Upper lobe of right lung (tissue), 1 donor: ENCODE measurements around the gene ITPR2. TPM values are rescaled to one million over a fixed set of nuclear protein-coding genes. Genes with fewer than 3 reads are reported as not detected.

ENCODE experiments used
- ATAC-seq: fragments of 200-7000 bp; cut with Tn5 transposase; one replicate; pipeline ENCODE4 v1.9.1; 2020; ENCODE audit warnings: mild to moderate bottlenecking, moderate library complexity
- DNase-seq: peaks from one replicate; pipeline ENCODE4 v3.0.0-alpha.2; 2020
- H3K27ac ChIP-seq: fragments of 200-600 bp; one replicate; pipeline ENCODE4 v1.8.0; 2022
- H3K27me3 ChIP-seq: fragments of 200-600 bp; one replicate; pipeline ENCODE4 v1.8.0; 2022; ENCODE audit warnings: mild to moderate bottlenecking
- H3K36me3 ChIP-seq: fragments of 200-600 bp; one replicate; pipeline ENCODE4 v1.8.0; 2022
- H3K4me1 ChIP-seq: fragments of 200-600 bp; one replicate; pipeline ENCODE4 v1.8.0; 2022
- H3K4me3 ChIP-seq: fragments of 200-600 bp; one replicate; pipeline ENCODE4 v1.8.0; 2022; ENCODE audit warnings: mild to moderate bottlenecking
- H3K9me3 ChIP-seq: fragments of 200-600 bp; one replicate; pipeline ENCODE4 v1.8.0; 2022
- intact Hi-C: fragments of 100-400 bp; cut with DNase I; formaldehyde crosslinking; loops from one replicate; pipeline ENCODE4 v1.11.0; 2022
- total RNA-seq: library from RNA; stranded (reverse); fragmentation: NEBNext Ultra II Directional; extraction: Animal tissue kit (Norgen Biotek cat#: 25700); gene quantifications from one replicate; pipeline ENCODE4 v1.2.1, GENCODE V29; 2021
- TF ChIP-seq, protein P1 (sequence below): fragments of 200-600 bp; IDR thresholded peaks from one replicate; pipeline ENCODE4 v1.8.0; 2022; ENCODE audit warnings: antibody characterized with exemption
- donor health status: DM: no; HTN: yes; CAD: no; lungs with severe emphysema.

ITPR2 gene
- total RNA-seq, 1 donor from 2014 or later: 50.8 TPM

DNA sequence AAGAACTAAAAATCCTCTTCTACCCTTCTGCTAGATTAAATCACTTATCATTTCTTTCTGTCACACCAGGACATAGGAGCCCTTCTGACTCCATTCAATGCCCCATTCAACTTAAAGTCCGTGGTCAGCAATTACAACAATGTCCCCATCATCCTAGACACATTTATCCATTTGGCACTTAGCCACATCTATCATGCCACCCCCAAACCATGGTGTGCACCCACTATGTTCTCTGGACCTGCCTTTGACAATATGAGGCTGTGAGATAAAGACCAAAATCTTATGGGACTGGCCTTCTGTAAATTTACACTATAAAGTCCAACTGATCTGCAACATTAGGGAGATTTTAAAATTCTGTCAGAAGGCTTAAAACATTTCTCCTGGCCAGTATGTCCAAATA lies 533.2 kb downstream of the ITPR2 start:
- TF ChIP-seq, protein P1, sequence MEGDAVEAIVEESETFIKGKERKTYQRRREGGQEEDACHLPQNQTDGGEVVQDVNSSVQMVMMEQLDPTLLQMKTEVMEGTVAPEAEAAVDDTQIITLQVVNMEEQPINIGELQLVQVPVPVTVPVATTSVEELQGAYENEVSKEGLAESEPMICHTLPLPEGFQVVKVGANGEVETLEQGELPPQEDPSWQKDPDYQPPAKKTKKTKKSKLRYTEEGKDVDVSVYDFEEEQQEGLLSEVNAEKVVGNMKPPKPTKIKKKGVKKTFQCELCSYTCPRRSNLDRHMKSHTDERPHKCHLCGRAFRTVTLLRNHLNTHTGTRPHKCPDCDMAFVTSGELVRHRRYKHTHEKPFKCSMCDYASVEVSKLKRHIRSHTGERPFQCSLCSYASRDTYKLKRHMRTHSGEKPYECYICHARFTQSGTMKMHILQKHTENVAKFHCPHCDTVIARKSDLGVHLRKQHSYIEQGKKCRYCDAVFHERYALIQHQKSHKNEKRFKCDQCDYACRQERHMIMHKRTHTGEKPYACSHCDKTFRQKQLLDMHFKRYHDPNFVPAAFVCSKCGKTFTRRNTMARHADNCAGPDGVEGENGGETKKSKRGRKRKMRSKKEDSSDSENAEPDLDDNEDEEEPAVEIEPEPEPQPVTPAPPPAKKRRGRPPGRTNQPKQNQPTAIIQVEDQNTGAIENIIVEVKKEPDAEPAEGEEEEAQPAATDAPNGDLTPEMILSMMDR: no peak
- Histone ChIP-seq H3K9me3 (no peaks in the 10 kb centered on the region), H3K36me3 (no peaks in the 10 kb centered on the region), H3K27me3 (no peaks in the 10 kb centered on the region), H3K4me1 (peaks cover 7% of the 10 kb centered on the region), H3K27ac (no peak overlapping the region), H3K4me3 (no peak overlapping the region)
- intact Hi-C loops: no loop called here
- no peak for DNase-seq
- no peak for ATAC-seq

DNA sequence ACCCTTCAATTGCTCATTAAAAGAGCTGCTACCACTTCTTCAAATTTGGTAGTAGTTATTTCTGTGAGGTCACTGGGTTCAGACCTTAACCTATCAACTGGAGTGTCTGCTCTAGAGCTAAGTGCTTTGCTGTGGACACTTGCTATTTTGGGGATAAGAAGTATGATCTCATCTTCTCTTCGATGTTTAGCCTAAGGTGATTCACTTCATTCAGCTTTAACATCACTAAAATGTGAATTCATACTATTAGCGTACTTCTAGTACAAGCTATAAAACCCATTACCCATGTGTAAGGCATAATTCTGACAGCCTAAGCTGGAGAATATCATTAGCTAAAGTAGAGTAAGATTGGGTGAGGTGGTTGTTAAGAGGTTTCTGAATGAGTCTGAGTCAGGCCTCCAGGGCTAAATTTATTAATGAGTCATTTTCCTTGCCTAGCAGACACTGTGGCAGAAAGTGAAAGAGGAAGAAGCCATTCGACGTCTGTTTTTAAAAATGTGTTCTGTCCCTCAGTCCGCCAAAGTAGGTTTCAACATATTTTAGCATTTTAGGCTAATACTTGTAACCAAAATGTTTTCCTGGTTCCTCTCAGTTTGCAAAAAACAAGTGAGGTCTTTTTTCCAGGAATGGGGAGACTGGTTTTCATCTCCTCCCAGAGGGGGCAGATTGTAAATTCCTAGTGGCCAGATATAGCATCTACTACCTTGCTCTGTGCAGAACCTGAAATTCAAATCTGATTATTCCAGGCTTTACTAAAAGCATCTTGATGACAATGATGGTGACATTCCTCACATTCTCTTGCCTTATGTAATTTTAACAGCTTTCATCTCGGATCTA lies 534.0 kb downstream of the ITPR2 start:
- intact Hi-C loops: no loop called here

DNA sequence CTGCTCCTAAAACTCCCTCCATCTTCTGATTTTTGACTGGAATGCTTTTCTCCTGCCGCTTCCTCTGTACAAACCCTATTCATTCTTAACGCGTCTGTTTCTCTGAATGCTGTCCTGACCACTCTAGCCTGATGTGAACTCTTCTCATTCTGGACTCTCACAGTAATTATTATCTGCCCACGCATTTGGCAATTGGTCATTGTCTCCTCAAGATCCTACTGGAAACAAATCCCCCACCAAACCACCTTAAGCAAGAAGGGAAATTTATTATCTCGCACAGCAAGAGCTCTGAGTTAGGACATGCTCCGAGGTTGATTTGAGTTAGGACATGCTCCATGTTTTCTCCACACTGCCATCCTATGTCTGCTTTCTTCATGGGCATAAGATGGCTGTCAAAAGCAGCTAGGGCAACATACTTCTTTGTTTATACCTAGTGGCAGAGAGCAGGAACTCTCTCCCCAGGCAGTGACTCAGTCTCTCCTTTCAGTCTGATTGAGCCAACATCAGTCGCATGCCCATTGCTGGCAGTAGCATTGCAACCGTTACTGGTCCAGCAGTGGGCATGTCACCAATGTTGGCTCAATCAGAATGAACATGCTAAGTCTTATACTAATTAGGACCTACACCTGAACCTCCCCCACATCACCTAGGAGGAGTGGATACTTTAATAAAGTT lies 535.5 kb downstream of the ITPR2 start:
- Histone ChIP-seq H3K4me3 (no peak overlapping the region), H3K27ac (no peak overlapping the region), H3K4me1 (peaks cover 7% of the 10 kb centered on the region), H3K36me3 (no peaks in the 10 kb centered on the region), H3K9me3 (no peaks in the 10 kb centered on the region), H3K27me3 (no peaks in the 10 kb centered on the region)
- TF ChIP-seq, protein P1: no peak
- ATAC-seq (no peak), DNase-seq (no peak)
- intact Hi-C loops: no loop called here

More for the DNA sequence above, 534.0 kb downstream of the ITPR2 start:
- TF ChIP-seq, protein P1: peak; percentile 27
- DNase-seq (no peak), ATAC-seq (peak; percentile 93)
- peak overlapping the region; percentile 9 for H3K4me3 ChIP-seq
- H3K4me1 ChIP-seq: peaks cover 7% of the 10 kb centered on the region
- H3K27me3 ChIP-seq: no peaks in the 10 kb centered on the region
- no peaks in the 10 kb centered on the region for H3K36me3 ChIP-seq
- peak overlapping the region; percentile 67 for H3K27ac ChIP-seq
- no peaks in the 10 kb centered on the region for H3K9me3 ChIP-seq

DNA sequence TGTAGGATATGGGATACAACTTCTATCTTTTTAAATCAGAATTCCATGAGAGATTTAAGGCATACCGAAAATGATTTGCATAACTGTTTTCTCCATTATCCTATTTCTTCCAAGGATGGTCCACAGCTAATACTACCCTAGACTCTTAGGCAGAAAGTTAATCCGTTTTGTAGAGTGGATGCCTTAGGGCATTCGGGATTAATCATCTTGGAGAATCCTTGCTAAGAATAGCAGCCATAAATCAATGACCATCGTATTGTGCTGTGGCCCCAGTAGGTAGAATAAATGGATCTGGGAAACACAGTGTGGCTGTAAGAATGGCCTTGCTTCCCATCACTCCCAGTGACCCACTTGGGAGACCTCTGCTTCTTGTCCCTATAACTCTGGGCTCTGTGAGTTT lies 538.0 kb downstream of the ITPR2 start:
- intact Hi-C loops: no loop called here
- peaks cover 7% of the 10 kb centered on the region for H3K4me1 ChIP-seq
- TF ChIP-seq, protein P1: no peak
- no peak overlapping the region for H3K27ac ChIP-seq
- no peaks in the 10 kb centered on the region for H3K9me3 ChIP-seq
- no peak for DNase-seq
- no peaks in the 10 kb centered on the region for H3K36me3 ChIP-seq
- H3K27me3 ChIP-seq: no peaks in the 10 kb centered on the region
- ATAC-seq: no peak
- H3K4me3 ChIP-seq: no peak overlapping the region

DNA sequence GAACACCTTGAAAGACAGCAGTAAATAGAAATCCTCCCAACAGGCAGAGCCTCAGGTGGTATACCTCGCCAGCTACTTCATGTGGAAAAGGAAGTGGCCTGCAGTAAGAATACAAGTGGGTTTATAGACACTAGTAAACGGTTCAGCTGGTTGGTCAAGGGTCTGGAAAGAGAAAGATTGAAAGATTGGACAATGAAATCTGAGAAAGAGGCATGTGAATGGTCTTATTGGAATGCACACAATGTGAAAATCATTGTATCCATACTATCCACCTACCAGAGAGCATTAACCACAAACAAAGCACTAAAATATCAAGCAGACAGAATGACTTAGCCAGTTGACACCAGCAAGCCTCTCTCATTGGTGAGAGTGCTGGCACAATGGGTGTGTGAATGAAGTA lies 539.4 kb downstream of the ITPR2 start:
- Histone ChIP-seq H3K9me3 (no peaks in the 10 kb centered on the region), H3K4me1 (peaks cover 4% of the 10 kb centered on the region), H3K27ac (no peak overlapping the region), H3K36me3 (no peaks in the 10 kb centered on the region), H3K27me3 (no peaks in the 10 kb centered on the region), H3K4me3 (no peak overlapping the region)
- TF ChIP-seq, protein P1: no peak
- intact Hi-C loops: no loop called here
- DNase-seq (no peak), ATAC-seq (no peak)
